GM18951 (cell line): ENCODE results near the gene MAP7D1.
"Not testable (repeated sequence)": the region's sequence is repeated elsewhere in the genome, so short reads cannot be mapped to it uniquely, and the experiment has no call there.

Experiments used
- POLR2A ChIP-seq: IDR thresholded peaks from 4 replicates; pipeline ENCODE4 v1.6.1; 2011; ENCODE audit warnings: mild to moderate bottlenecking; ENCODE audit not compliant: insufficient read length, insufficient read depth; ENCODE audit errors: extremely low read depth
- in situ Hi-C: fragments of 300-500 bp; cut with MboI; formaldehyde crosslinking; loops from one replicate; pipeline ENCODE4 v1.12.0; 2022; ENCODE audit warnings: low sequenced_read_pairs, mixed read lengths, inconsistent platforms; ENCODE audit not compliant: unreplicated experiment

The MAP7D1 gene

DNA sequence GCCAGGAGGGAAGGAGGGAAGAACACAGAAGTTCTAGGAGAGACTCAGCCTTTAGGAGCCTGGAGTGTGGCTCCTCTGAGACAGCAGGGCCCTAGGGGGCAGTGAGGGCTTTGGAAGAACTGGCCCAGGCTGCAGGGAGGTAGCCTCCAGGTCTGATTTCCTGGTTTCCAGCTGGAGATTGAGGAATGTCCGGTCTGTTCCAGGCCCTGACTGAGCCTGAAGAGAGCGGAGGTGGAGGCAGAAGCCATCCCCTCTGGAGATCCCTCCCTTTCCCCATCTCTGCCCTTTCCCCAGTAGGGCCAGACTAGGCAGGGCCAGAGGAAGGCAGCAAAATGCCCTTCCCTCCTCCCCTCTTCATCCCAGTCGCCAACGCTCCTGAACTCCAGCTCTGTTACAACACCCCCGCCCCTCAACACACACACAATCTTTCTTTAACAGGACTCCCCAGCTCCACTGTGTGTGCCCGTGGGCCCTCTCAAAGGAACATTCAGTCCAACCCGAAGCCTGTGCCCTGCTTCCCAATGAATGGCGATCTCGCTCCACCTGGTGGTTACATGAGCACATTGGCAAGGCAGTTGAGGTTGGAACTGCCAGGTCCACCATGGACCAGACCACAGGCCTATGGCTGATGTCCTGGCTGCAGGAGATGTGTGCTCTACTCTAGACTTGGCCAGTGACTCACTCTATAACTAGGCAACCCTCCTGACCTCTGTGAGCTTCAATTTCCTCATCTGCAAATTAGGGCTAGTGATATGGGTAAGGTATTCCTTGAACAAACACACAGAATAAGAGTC, 32.0 kb downstream of the MAP7D1 start:
- in situ Hi-C loops = no loop called here
- no peak for TF ChIP-seq POLR2A

DNA sequence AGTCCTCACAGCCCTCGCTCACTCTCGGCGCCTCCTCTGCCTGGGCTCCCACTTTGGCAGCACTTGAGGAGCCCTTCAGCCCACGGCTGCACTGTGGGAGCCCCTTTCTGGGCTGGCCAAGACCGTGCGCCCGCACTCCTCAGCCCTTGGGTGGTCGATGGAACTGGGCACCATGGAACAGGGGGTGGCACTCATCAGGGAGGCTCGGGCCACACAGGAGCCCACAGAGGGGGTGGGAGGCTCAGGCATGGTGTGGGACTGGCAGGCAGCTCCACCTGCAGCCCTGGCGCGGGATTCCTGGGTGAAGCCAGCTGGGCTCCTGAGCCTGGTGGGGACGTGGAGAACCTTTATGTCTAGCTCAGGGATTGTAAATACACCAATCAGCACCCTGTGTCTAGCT, 40.8 kb downstream of the MAP7D1 start:
- in situ Hi-C loops = not testable (repeated sequence)

DNA sequence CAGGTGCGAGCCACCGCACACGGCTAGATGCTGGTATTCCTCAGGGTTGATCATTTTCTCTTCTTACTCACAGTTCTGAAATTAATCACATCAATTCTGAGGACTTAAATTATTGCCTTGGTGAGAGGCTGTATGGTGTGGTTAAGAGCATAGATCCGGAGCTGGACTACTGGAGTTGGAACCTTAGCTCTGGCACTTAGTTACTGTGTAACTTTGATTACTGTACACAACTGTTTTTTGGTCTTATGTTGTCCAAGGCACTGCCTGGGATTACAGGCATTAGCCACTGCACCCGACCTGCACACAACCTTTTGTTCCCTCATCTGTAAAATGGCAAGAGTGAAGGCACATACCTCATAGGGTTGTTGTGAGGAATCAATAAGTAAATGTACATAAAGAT, 42.7 kb downstream of the MAP7D1 start:
- in situ Hi-C loops = no loop called here
- no peak for TF ChIP-seq POLR2A

DNA sequence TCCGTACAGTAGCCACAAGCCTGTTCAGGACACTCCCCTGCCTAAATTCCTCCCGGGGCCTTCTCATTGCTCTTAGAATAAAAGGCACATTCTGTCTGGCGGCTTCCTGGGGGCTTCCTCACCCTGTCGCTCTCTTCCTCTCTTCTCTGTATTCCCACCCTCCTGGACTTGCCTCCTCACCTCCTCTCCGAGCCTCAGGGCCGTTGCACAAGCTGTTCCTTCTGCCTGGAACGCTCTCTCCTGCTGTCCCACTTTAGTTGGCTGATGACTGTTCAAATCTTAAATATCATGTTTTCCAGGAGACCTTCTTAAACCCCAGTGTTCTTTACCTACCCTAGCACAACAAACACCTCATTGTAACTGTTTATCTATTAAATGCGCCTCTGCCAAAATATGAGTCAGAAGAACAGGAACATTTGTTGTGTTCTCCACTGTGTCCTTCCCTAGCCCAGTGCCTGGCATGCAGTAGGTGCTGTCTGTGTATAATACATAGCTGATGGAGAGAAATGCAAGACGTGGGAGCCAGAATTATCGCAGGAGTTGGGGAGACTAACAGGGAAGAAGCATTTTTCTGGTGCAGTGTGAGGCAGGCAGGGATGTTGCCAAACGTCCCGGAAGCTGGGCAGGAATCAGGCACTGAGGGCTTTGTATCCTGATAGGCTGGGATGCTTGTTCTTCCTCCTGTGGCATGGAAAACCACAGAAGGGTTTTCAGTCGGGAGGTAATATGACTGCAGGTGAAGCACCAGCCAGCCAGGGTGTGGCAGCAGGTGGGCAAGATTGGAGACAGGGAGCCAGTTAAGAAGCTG, 44.2 kb downstream of the MAP7D1 start:
- TF ChIP-seq POLR2A = no peak
- in situ Hi-C loops = no loop called here

DNA sequence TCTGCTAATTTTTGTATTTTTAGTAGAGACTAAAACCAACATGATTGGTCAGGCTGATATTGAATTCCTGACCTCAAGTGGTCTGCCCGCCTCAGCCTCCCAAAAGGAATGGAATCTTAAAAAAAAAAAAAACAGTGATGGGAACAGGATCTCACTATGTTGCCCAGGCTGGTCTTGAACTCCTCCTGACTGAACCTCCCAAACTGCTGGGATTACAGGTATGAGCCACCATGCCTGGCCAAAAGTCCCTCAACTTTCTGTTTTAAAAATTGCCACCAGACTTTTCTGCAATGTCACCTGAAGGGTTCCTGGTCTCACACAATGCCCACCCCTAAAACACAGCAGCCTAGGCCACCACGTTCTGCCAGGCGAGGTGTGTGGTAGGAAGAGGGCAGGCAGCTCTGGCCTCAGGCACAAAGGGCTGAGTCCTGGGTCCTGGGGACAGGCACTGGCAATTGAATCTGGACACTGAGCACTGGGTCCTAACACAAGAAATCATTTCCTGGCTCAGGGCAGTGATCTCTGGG, 47.1 kb downstream of the MAP7D1 start:
- in situ Hi-C loops = no loop called here
- TF ChIP-seq POLR2A = no peak

DNA sequence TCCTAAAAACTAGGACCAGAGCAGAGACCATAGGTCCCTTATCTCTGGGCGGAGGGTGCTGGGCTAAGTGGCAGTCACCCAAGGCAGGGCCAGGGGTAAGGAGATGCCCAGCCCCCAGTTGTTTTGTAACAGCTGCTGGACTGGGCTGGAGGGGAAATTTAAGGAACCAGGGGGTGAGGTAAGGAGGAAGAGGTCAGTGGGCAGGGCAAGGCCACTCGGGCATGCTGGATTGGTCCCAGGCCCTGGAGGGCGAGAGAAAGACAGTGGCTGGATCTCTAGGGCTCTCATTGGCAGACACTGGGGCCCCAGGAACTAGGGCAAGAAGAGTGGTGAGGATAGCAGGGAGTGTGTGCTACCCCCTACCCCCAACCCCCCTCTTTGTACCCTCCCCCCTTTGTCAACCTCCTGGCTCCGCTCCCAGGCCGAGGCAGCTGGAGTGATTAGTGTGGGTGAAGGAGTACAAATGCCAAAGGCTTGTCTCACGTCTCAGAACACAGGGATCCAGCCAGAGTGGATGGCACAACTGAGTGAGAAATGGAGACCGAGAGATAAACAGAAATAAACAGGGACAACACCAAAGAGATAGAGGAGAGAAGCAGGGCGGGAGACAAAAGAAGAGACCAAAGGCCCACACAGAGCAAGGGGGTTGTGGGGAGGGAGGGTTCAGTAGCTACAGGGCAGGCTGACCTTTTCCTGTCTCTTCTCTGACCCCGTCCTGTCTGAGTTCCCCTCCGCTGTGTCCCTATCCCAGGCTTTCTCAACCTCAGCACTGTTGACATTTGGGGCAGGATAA, 47.8 kb downstream of the MAP7D1 start:
- in situ Hi-C loops = no loop called here
- no peak for TF ChIP-seq POLR2A

DNA sequence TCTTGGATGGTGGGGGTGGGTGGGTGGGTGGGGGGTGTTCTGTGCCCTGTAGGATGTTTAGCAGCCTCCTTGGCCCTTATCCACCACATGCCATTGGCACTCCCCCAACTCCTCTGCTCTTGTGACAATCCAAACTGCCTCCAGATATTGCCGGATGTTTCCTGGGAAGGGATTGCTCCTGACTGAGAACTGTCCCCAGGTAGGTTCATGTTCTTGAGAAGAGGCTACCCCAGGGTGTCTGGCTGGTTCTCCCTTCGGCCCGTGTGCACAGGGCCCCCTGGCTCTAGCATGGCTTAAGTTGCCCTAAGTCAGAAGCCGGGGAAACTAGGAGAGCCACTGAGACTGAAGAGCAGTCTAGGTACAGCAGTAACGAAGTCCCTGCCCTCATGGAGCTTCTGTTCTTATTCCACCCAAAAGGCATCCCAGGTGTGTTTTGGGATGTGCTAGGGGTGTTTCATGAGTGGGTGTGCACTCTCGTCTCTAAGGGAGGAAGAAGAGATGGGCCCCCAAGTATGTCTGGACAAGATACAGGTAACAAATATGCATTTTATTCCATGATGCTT, 48.5 kb downstream of the MAP7D1 start:
- TF ChIP-seq POLR2A = no peak
- in situ Hi-C loops = no loop called here

DNA sequence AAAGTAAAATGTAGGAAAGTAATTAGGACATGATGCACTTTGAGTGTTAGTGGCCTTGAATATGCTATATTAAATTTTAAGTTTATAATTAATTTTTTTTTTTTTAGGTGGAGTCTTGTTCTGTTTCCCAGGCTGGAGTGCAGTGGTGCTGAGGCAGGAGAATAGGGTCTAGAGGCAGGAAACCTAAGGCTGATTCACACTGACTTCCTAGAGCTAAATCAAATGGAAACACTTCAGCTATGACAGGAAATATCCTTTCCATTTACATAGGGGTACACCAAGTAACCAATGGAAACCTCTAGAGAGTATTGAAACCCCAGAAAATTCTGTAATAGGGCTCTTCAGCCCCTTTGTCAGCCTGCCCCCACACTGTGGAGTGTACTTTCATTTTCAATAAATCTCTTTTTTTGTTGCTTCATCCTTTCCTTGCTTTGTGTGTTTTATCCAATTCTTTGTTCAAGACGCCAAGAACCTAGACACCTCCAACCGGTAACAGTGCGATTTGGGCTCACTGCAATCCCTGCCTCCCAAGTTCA, 50.4 kb downstream of the MAP7D1 start:
- no peak for TF ChIP-seq POLR2A
- in situ Hi-C loops = no loop called here

DNA sequence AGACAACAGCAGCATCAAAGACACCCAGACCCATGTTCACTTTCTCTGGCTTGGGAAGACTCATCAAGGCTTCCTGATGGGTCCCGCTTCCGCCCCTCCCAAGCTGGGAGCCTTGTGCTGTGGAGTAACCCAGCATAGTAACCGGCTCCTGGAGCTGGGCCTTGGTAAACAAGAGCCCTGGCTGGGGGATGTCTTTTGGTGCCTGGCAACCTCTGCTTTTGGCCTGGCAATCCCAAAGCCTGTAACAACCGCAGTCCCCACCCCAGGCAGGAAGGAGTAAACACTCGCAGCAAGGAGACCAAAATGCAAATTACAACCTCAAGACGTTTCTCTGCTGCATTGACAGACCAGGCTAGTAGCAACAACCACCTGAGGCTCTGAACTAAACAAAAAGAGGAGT, 51.4 kb downstream of the MAP7D1 start:
- no peak for TF ChIP-seq POLR2A
- in situ Hi-C loops = no loop called here

DNA sequence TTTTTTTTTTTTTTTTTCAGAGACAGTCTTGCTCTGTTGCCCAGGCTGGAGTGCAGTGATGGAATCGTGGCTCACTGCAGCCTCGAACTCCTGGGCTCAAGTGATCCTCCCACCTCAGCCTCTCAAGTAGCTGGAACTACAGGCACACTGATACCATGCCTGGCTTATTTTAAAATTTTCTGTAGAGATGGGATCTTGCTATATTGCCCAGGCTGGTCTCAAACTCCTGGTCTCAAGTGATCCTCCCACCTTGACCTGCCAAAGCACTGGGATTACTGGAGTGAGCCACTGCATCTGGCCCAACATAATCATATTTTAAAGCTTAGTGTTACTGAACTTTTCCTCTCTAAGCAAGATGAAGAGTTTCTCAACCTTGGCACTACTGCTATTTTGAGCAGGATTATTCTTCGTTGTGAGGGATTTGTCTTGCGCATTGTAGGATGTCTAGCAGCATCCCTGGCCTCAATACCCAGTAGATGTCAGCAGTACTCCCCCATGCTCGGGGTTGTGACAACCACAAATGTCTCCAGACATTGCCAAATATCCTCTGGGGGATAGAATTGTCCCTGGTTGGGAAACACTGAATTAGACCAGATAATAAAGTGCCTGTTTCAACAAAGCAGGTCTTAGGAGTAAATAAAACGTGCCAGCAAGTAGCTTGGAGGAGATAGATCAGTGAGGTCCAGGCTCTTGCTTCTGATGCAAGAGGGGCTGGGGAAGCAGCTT, 53.2 kb downstream of the MAP7D1 start:
- no peak for TF ChIP-seq POLR2A
- in situ Hi-C loops = no loop called here

DNA sequence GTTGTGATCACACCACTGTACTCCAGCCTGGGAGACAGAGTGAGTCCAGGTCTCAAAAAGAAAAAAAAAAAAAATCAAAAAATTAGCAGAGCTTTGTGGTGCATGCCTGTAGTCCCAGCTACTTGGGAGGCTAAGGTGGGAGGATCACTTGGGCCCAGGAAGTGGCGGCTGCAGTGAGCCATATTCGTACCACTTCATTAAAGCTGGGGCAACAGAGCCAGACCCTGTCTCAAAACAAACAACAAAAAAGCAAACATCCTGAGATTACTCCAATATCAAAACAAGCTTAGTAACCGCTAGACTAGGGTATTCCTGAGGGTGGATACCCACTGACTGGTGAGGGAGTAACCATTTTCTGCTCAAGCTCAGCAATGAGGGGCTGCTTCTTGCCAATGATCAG, 55.3 kb downstream of the MAP7D1 start:
- in situ Hi-C loops = no loop called here
- no peak for TF ChIP-seq POLR2A

DNA sequence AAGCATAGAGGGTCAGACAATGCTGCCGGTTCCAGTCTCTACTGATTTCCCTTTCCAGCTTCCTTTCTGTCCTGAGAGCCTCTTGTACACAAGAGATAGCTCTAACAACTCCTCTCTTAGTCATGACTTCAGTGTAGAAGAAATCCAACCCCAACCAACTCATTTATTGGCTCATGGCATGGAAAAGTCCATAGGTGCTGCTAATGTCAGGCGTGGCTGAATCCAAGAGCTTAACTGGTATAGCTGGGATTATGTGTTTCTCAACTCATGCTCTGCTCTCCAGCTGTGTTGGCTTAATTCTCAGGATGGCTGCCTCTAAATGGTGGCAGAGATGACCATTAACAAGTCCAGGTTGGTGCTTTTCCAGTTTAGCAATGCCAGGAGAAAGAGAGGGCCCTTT, 55.9 kb downstream of the MAP7D1 start:
- in situ Hi-C loops = no loop called here
- no peak for TF ChIP-seq POLR2A
